ENCODE results near the gene IMMP2L.

Gene IMMP2L

GRCh38 chr7:111388016-111388415, 174.3 kb downstream of the IMMP2L start:
- no peak overlapping the region for H3K27ac Mint-ChIP-seq (ENCODE audit: low read depth)
- DNase-seq (ENCODE audit: low spot score in 2 of 2) (no peak), ATAC-seq (replicated peaks; ENCODE audit: extremely low read depth, poor library complexity, severe bottlenecking) (no peak)
- no peaks in the 10 kb centered on the region for H3K4me1 Mint-ChIP-seq
- no peak overlapping the region for H3K4me3 Mint-ChIP-seq
- H3K36me3 Mint-ChIP-seq (ENCODE audit: insufficient read depth), result no peaks in the 10 kb centered on the region
- no peaks in the 10 kb centered on the region for H3K27me3 Mint-ChIP-seq
- no peaks in the 10 kb centered on the region for H3K9me3 Mint-ChIP-seq

GRCh38 chr7:111384065-111384891, 178.0 kb downstream of the IMMP2L start:
- H3K27me3 Mint-ChIP-seq, result no peaks in the 10 kb centered on the region
- ATAC-seq (replicated peaks; ENCODE audit: extremely low read depth, poor library complexity, severe bottlenecking), result no peak
- no peak for DNase-seq (ENCODE audit: low spot score in 2 of 2)
- no peak overlapping the region for H3K4me3 Mint-ChIP-seq
- H3K27ac Mint-ChIP-seq (ENCODE audit: low read depth), result no peak overlapping the region
- H3K9me3 Mint-ChIP-seq, result no peaks in the 10 kb centered on the region
- H3K36me3 Mint-ChIP-seq (ENCODE audit: insufficient read depth), result no peaks in the 10 kb centered on the region
- H3K4me1 Mint-ChIP-seq, result no peaks in the 10 kb centered on the region

GRCh38 chr7:111383133-111383532, 179.2 kb downstream of the IMMP2L start:
- Mint-ChIP-seq H3K4me3 (no peak overlapping the region), H3K27ac (ENCODE audit: low read depth) (no peak overlapping the region), H3K4me1 (no peaks in the 10 kb centered on the region), H3K27me3 (no peaks in the 10 kb centered on the region), H3K36me3 (ENCODE audit: insufficient read depth) (no peaks in the 10 kb centered on the region), H3K9me3 (no peaks in the 10 kb centered on the region)
- ATAC-seq (replicated peaks; ENCODE audit: extremely low read depth, poor library complexity, severe bottlenecking) (no peak), DNase-seq (ENCODE audit: low spot score in 2 of 2) (no peak)

GRCh38 chr7:111381590-111381989, 180.7 kb downstream of the IMMP2L start:
- DNase-seq (ENCODE audit: low spot score in 2 of 2), result no peak
- ATAC-seq (replicated peaks; ENCODE audit: extremely low read depth, poor library complexity, severe bottlenecking), result no peak
- no peak overlapping the region for H3K27ac Mint-ChIP-seq (ENCODE audit: low read depth)
- no peaks in the 10 kb centered on the region for H3K9me3 Mint-ChIP-seq
- no peaks in the 10 kb centered on the region for H3K4me1 Mint-ChIP-seq
- H3K4me3 Mint-ChIP-seq, result no peak overlapping the region
- H3K27me3 Mint-ChIP-seq, result no peaks in the 10 kb centered on the region
- no peaks in the 10 kb centered on the region for H3K36me3 Mint-ChIP-seq (ENCODE audit: insufficient read depth)

GRCh38 chr7:111380945-111381344, 181.3 kb downstream of the IMMP2L start:
- Mint-ChIP-seq H3K4me3 (no peak overlapping the region), H3K36me3 (ENCODE audit: insufficient read depth) (no peaks in the 10 kb centered on the region), H3K9me3 (no peaks in the 10 kb centered on the region), H3K27me3 (no peaks in the 10 kb centered on the region), H3K4me1 (no peaks in the 10 kb centered on the region), H3K27ac (ENCODE audit: low read depth) (no peak overlapping the region)
- ATAC-seq (replicated peaks; ENCODE audit: extremely low read depth, poor library complexity, severe bottlenecking) (no peak), DNase-seq (ENCODE audit: low spot score in 2 of 2) (no peak)

- Mint-ChIP-seq H3K27ac (ENCODE audit: low read depth) (no peak overlapping the region), H3K4me3 (no peak overlapping the region), H3K9me3 (no peaks in the 10 kb centered on the region), H3K36me3 (ENCODE audit: insufficient read depth) (no peaks in the 10 kb centered on the region), H3K27me3 (no peaks in the 10 kb centered on the region), H3K4me1 (no peaks in the 10 kb centered on the region)
- DNase-seq (ENCODE audit: low spot score in 2 of 2) (no peak), ATAC-seq (replicated peaks; ENCODE audit: extremely low read depth, poor library complexity, severe bottlenecking) (no peak)
Observed at GRCh38 chr7:111374027-111374426, 188.3 kb downstream of the IMMP2L start.

- Mint-ChIP-seq H3K36me3 (ENCODE audit: insufficient read depth) (no peaks in the 10 kb centered on the region), H3K27ac (ENCODE audit: low read depth) (no peak overlapping the region), H3K4me3 (no peak overlapping the region), H3K9me3 (no peaks in the 10 kb centered on the region), H3K4me1 (no peaks in the 10 kb centered on the region), H3K27me3 (no peaks in the 10 kb centered on the region)
- no peak for DNase-seq (ENCODE audit: low spot score in 2 of 2)
- ATAC-seq (replicated peaks; ENCODE audit: extremely low read depth, poor library complexity, severe bottlenecking), result no peak
Observed at GRCh38 chr7:111371437-111371836, 190.9 kb downstream of the IMMP2L start.

- Mint-ChIP-seq H3K27ac (ENCODE audit: low read depth) (no peak overlapping the region), H3K36me3 (ENCODE audit: insufficient read depth) (no peaks in the 10 kb centered on the region), H3K27me3 (no peaks in the 10 kb centered on the region), H3K9me3 (no peaks in the 10 kb centered on the region), H3K4me3 (no peak overlapping the region), H3K4me1 (no peaks in the 10 kb centered on the region)
- no peak for ATAC-seq (replicated peaks; ENCODE audit: extremely low read depth, poor library complexity, severe bottlenecking)
- no peak for DNase-seq (ENCODE audit: low spot score in 2 of 2)
Observed at GRCh38 chr7:111370002-111370401, 192.3 kb downstream of the IMMP2L start.

GRCh38 chr7:111368381-111369065, 193.8 kb downstream of the IMMP2L start:
- H3K9me3 Mint-ChIP-seq, result no peaks in the 10 kb centered on the region
- H3K4me1 Mint-ChIP-seq, result no peaks in the 10 kb centered on the region
- ATAC-seq (replicated peaks; ENCODE audit: extremely low read depth, poor library complexity, severe bottlenecking) (no peak), DNase-seq (ENCODE audit: low spot score in 2 of 2) (no peak)
- no peak overlapping the region for H3K27ac Mint-ChIP-seq (ENCODE audit: low read depth)
- H3K4me3 Mint-ChIP-seq, result no peak overlapping the region
- H3K27me3 Mint-ChIP-seq, result no peaks in the 10 kb centered on the region
- H3K36me3 Mint-ChIP-seq (ENCODE audit: insufficient read depth), result no peaks in the 10 kb centered on the region

GRCh38 chr7:111364413-111364812, 197.9 kb downstream of the IMMP2L start:
- Mint-ChIP-seq H3K4me1 (no peaks in the 10 kb centered on the region), H3K4me3 (no peak overlapping the region), H3K9me3 (no peaks in the 10 kb centered on the region), H3K27ac (ENCODE audit: low read depth) (no peak overlapping the region), H3K27me3 (no peaks in the 10 kb centered on the region), H3K36me3 (ENCODE audit: insufficient read depth) (no peaks in the 10 kb centered on the region)
- no peak for DNase-seq (ENCODE audit: low spot score in 2 of 2)
- no peak for ATAC-seq (replicated peaks; ENCODE audit: extremely low read depth, poor library complexity, severe bottlenecking)

GRCh38 chr7:111363099-111363498, 199.2 kb downstream of the IMMP2L start:
- DNase-seq (ENCODE audit: low spot score in 2 of 2) (no peak), ATAC-seq (replicated peaks; ENCODE audit: extremely low read depth, poor library complexity, severe bottlenecking) (no peak)
- Mint-ChIP-seq H3K4me1 (peaks cover 2% of the 10 kb centered on the region), H3K4me3 (no peak overlapping the region), H3K27me3 (no peaks in the 10 kb centered on the region), H3K27ac (ENCODE audit: low read depth) (no peak overlapping the region), H3K36me3 (ENCODE audit: insufficient read depth) (no peaks in the 10 kb centered on the region), H3K9me3 (no peaks in the 10 kb centered on the region)

- Mint-ChIP-seq H3K4me3 (no peak overlapping the region), H3K4me1 (peaks cover 6% of the 10 kb centered on the region), H3K27ac (ENCODE audit: low read depth) (no peak overlapping the region), H3K9me3 (no peaks in the 10 kb centered on the region), H3K36me3 (ENCODE audit: insufficient read depth) (no peaks in the 10 kb centered on the region), H3K27me3 (no peaks in the 10 kb centered on the region)
- no peak for DNase-seq (ENCODE audit: low spot score in 2 of 2)
- no peak for ATAC-seq (replicated peaks; ENCODE audit: extremely low read depth, poor library complexity, severe bottlenecking)
Observed at GRCh38 chr7:111362506-111363054, 199.7 kb downstream of the IMMP2L start.

- ATAC-seq (replicated peaks; ENCODE audit: extremely low read depth, poor library complexity, severe bottlenecking), result no peak
- Mint-ChIP-seq H3K4me1 (peaks cover 6% of the 10 kb centered on the region), H3K4me3 (no peak overlapping the region), H3K9me3 (no peaks in the 10 kb centered on the region), H3K27me3 (no peaks in the 10 kb centered on the region), H3K36me3 (ENCODE audit: insufficient read depth) (no peaks in the 10 kb centered on the region), H3K27ac (ENCODE audit: low read depth) (no peak overlapping the region)
- no peak for DNase-seq (ENCODE audit: low spot score in 2 of 2)
Observed at GRCh38 chr7:111358915-111359314, 203.4 kb downstream of the IMMP2L start.

Data from central memory CD8-positive, alpha-beta T cell (primary cell).